ENCODE data around the gene TCTN3.

The TCTN3 gene

GRCh38 chr10:95697429-95697828 is 3.7 kb upstream of the TCTN3 start:
- no peak overlapping the region for H2BK5ac ChIP-seq (ENCODE audit: low read length)
- H3K9ac ChIP-seq (ENCODE audit: low read length), result no peak overlapping the region
- H4K5ac ChIP-seq (ENCODE audit: low read length), result no peak overlapping the region
- no peaks in the 10 kb centered on the region for H3K4me1 ChIP-seq (ENCODE audit: control insufficient read depth, low read depth, low read length)
- no peak overlapping the region for H2BK15ac ChIP-seq (replicated peaks; ENCODE audit: low read depth)
- no peak overlapping the region for H3K56ac ChIP-seq (ENCODE audit: low read length)
- WGBS (ENCODE audit: extremely low coverage, insufficient coverage, low lambda C conversion rate), result no CpG with 5 or more reads among the region's 3 CpGs
- H3K4ac ChIP-seq (ENCODE audit: low read depth, low read length), result no peak overlapping the region
- H3K36me3 ChIP-seq (ENCODE audit: control insufficient read depth, insufficient read depth, low read length), result no peaks in the 10 kb centered on the region
- H3K27ac ChIP-seq (ENCODE audit: low read depth, low read length), result no peak overlapping the region
- H3K18ac ChIP-seq (ENCODE audit: low read length), result no peak overlapping the region
- no peak overlapping the region for H2AK5ac ChIP-seq (ENCODE audit: low read length)
- H3K4me2 ChIP-seq (ENCODE audit: low read length), result no peak overlapping the region
- H3K79me2 ChIP-seq (ENCODE audit: control insufficient read depth, insufficient read depth, low read length), result peaks cover 11% of the 10 kb centered on the region
- peaks cover 10% of the 10 kb centered on the region for H3K79me1 ChIP-seq (ENCODE audit: low read length)
- H3K23ac ChIP-seq (ENCODE audit: low read length), result no peak overlapping the region
- H4K8ac ChIP-seq (ENCODE audit: low read depth, low read length), result no peak overlapping the region
- H3K4me3 ChIP-seq (ENCODE audit: low read length), result no peak overlapping the region
- no peak for DNase-seq
- H2BK120ac ChIP-seq (ENCODE audit: low read depth, low read length), result no peak overlapping the region
- no peaks in the 10 kb centered on the region for H3K27me3 ChIP-seq (ENCODE audit: insufficient read depth, low read length, poor library complexity)

- Histone ChIP-seq H4K5ac (ENCODE audit: low read length) (no peak overlapping the region), H3K23ac (ENCODE audit: low read length) (no peak overlapping the region), H3K4ac (ENCODE audit: low read depth, low read length) (no peak overlapping the region), H2BK15ac (replicated peaks; ENCODE audit: low read depth) (no peak overlapping the region), H2BK120ac (ENCODE audit: low read depth, low read length) (no peak overlapping the region), H3K36me3 (ENCODE audit: control insufficient read depth, insufficient read depth, low read length) (no peaks in the 10 kb centered on the region), H3K56ac (ENCODE audit: low read length) (no peak overlapping the region), H2BK5ac (ENCODE audit: low read length) (no peak overlapping the region), H4K8ac (ENCODE audit: low read depth, low read length) (no peak overlapping the region), H3K4me1 (ENCODE audit: control insufficient read depth, low read depth, low read length) (no peaks in the 10 kb centered on the region), H3K9ac (ENCODE audit: low read length) (no peak overlapping the region), H3K4me2 (ENCODE audit: low read length) (no peak overlapping the region), H3K27me3 (ENCODE audit: insufficient read depth, low read length, poor library complexity) (no peaks in the 10 kb centered on the region), H2AK5ac (ENCODE audit: low read length) (no peak overlapping the region), H3K18ac (ENCODE audit: low read length) (no peak overlapping the region), H3K4me3 (ENCODE audit: low read length) (no peak overlapping the region), H3K79me2 (ENCODE audit: control insufficient read depth, insufficient read depth, low read length) (peaks cover 15% of the 10 kb centered on the region), H3K27ac (ENCODE audit: low read depth, low read length) (no peak overlapping the region), H3K79me1 (ENCODE audit: low read length) (peaks cover 12% of the 10 kb centered on the region)
- WGBS (ENCODE audit: extremely low coverage, insufficient coverage, low lambda C conversion rate), result no CpG with 5 or more reads among the region's 18 CpGs
- DNase-seq, result no peak
These were observed 938 bp upstream of the TCTN3 start for GRCh38 chr10:95694665-95695064.

GRCh38 chr10:95693071-95693667 is 558 bp downstream of the TCTN3 start:
- peak; percentile 29 for DNase-seq
- H3K27ac ChIP-seq (ENCODE audit: low read depth, low read length), result no peak overlapping the region
- WGBS (ENCODE audit: extremely low coverage, insufficient coverage, low lambda C conversion rate), result no CpG with 5 or more reads among the region's 15 CpGs

GRCh38 chr10:95691281-95691680 is 2.4 kb downstream of the TCTN3 start:
- Histone ChIP-seq H3K56ac (ENCODE audit: low read length) (no peak overlapping the region), H3K79me1 (ENCODE audit: low read length) (peaks cover 12% of the 10 kb centered on the region), H3K27me3 (ENCODE audit: insufficient read depth, low read length, poor library complexity) (no peaks in the 10 kb centered on the region), H3K4me2 (ENCODE audit: low read length) (no peak overlapping the region), H2BK5ac (ENCODE audit: low read length) (no peak overlapping the region), H3K36me3 (ENCODE audit: control insufficient read depth, insufficient read depth, low read length) (peaks cover 2% of the 10 kb centered on the region), H3K9ac (ENCODE audit: low read length) (no peak overlapping the region), H2BK120ac (ENCODE audit: low read depth, low read length) (no peak overlapping the region), H3K4me1 (ENCODE audit: control insufficient read depth, low read depth, low read length) (no peaks in the 10 kb centered on the region), H3K4ac (ENCODE audit: low read depth, low read length) (no peak overlapping the region), H3K4me3 (ENCODE audit: low read length) (no peak overlapping the region), H3K23ac (ENCODE audit: low read length) (no peak overlapping the region), H4K5ac (ENCODE audit: low read length) (no peak overlapping the region), H3K27ac (ENCODE audit: low read depth, low read length) (no peak overlapping the region), H3K79me2 (ENCODE audit: control insufficient read depth, insufficient read depth, low read length) (peaks cover 15% of the 10 kb centered on the region), H2AK5ac (ENCODE audit: low read length) (no peak overlapping the region), H2BK15ac (replicated peaks; ENCODE audit: low read depth) (no peak overlapping the region), H4K8ac (ENCODE audit: low read depth, low read length) (no peak overlapping the region), H3K18ac (ENCODE audit: low read length) (no peak overlapping the region)
- no peak for DNase-seq
- no CpG with 5 or more reads among the region's 2 CpGs for WGBS (ENCODE audit: extremely low coverage, insufficient coverage, low lambda C conversion rate)

More at GRCh38 chr10:95693071-95693667, 558 bp downstream of the TCTN3 start:
- Histone ChIP-seq H3K4me3 (ENCODE audit: low read length) (peak overlapping the region; percentile 88), H3K27me3 (ENCODE audit: insufficient read depth, low read length, poor library complexity) (no peaks in the 10 kb centered on the region), H2BK120ac (ENCODE audit: low read depth, low read length) (no peak overlapping the region), H4K5ac (ENCODE audit: low read length) (no peak overlapping the region), H3K4me1 (ENCODE audit: control insufficient read depth, low read depth, low read length) (no peaks in the 10 kb centered on the region), H3K4ac (ENCODE audit: low read depth, low read length) (no peak overlapping the region), H4K8ac (ENCODE audit: low read depth, low read length) (no peak overlapping the region), H3K4me2 (ENCODE audit: low read length) (peak overlapping the region; percentile 75), H3K36me3 (ENCODE audit: control insufficient read depth, insufficient read depth, low read length) (no peaks in the 10 kb centered on the region), H2AK5ac (ENCODE audit: low read length) (no peak overlapping the region), H3K79me2 (ENCODE audit: control insufficient read depth, insufficient read depth, low read length) (peaks cover 15% of the 10 kb centered on the region), H3K56ac (ENCODE audit: low read length) (peak overlapping the region; percentile 93), H3K9ac (ENCODE audit: low read length) (peak overlapping the region; percentile 90), H2BK5ac (ENCODE audit: low read length) (no peak overlapping the region), H3K23ac (ENCODE audit: low read length) (peak overlapping the region; percentile 67), H3K18ac (ENCODE audit: low read length) (no peak overlapping the region), H3K79me1 (ENCODE audit: low read length) (peaks cover 12% of the 10 kb centered on the region), H2BK15ac (replicated peaks; ENCODE audit: low read depth) (no peak overlapping the region)

GRCh38 chr10:95688648-95689047 is 5.1 kb downstream of the TCTN3 start:
- no peak overlapping the region for H3K4ac ChIP-seq (ENCODE audit: low read depth, low read length)
- H2BK5ac ChIP-seq (ENCODE audit: low read length), result no peak overlapping the region
- H4K5ac ChIP-seq (ENCODE audit: low read length), result no peak overlapping the region
- H2BK120ac ChIP-seq (ENCODE audit: low read depth, low read length), result no peak overlapping the region
- peaks cover 12% of the 10 kb centered on the region for H3K79me1 ChIP-seq (ENCODE audit: low read length)
- no CpG with 5 or more reads among the region's 2 CpGs for WGBS (ENCODE audit: extremely low coverage, insufficient coverage, low lambda C conversion rate)
- no peak overlapping the region for H3K4me2 ChIP-seq (ENCODE audit: low read length)
- H3K23ac ChIP-seq (ENCODE audit: low read length), result no peak overlapping the region
- H3K9ac ChIP-seq (ENCODE audit: low read length), result no peak overlapping the region
- no peaks in the 10 kb centered on the region for H3K27me3 ChIP-seq (ENCODE audit: insufficient read depth, low read length, poor library complexity)
- H2BK15ac ChIP-seq (replicated peaks; ENCODE audit: low read depth), result no peak overlapping the region
- H3K18ac ChIP-seq (ENCODE audit: low read length), result no peak overlapping the region
- peak; percentile 5 for DNase-seq
- peaks cover 2% of the 10 kb centered on the region for H3K36me3 ChIP-seq (ENCODE audit: control insufficient read depth, insufficient read depth, low read length)
- peaks cover 15% of the 10 kb centered on the region for H3K79me2 ChIP-seq (ENCODE audit: control insufficient read depth, insufficient read depth, low read length)
- H4K8ac ChIP-seq (ENCODE audit: low read depth, low read length), result no peak overlapping the region
- H3K27ac ChIP-seq (ENCODE audit: low read depth, low read length), result no peak overlapping the region
- no peak overlapping the region for H2AK5ac ChIP-seq (ENCODE audit: low read length)
- H3K56ac ChIP-seq (ENCODE audit: low read length), result no peak overlapping the region
- H3K4me3 ChIP-seq (ENCODE audit: low read length), result no peak overlapping the region
- no peaks in the 10 kb centered on the region for H3K4me1 ChIP-seq (ENCODE audit: control insufficient read depth, low read depth, low read length)

GRCh38 chr10:95683966-95684365 is 9.8 kb downstream of the TCTN3 start:
- no peak overlapping the region for H3K56ac ChIP-seq (ENCODE audit: low read length)

More at GRCh38 chr10:95683966-95684365, 9.8 kb downstream of the TCTN3 start:
- H3K23ac ChIP-seq (ENCODE audit: low read length), result no peak overlapping the region
- H4K5ac ChIP-seq (ENCODE audit: low read length), result no peak overlapping the region
- H3K9ac ChIP-seq (ENCODE audit: low read length), result no peak overlapping the region
- no peak for DNase-seq
- no peak overlapping the region for H3K27ac ChIP-seq (ENCODE audit: low read depth, low read length)
- no peaks in the 10 kb centered on the region for H3K27me3 ChIP-seq (ENCODE audit: insufficient read depth, low read length, poor library complexity)
- no peak overlapping the region for H4K8ac ChIP-seq (ENCODE audit: low read depth, low read length)
- no peak overlapping the region for H2BK5ac ChIP-seq (ENCODE audit: low read length)
- H3K4me2 ChIP-seq (ENCODE audit: low read length), result no peak overlapping the region
- no peak overlapping the region for H3K4me3 ChIP-seq (ENCODE audit: low read length)
- no peak overlapping the region for H2BK120ac ChIP-seq (ENCODE audit: low read depth, low read length)
- H3K79me2 ChIP-seq (ENCODE audit: control insufficient read depth, insufficient read depth, low read length), result no peaks in the 10 kb centered on the region
- no peaks in the 10 kb centered on the region for H3K4me1 ChIP-seq (ENCODE audit: control insufficient read depth, low read depth, low read length)
- no peaks in the 10 kb centered on the region for H3K79me1 ChIP-seq (ENCODE audit: low read length)
- no peak overlapping the region for H3K4ac ChIP-seq (ENCODE audit: low read depth, low read length)
- no peak overlapping the region for H3K18ac ChIP-seq (ENCODE audit: low read length)
- peaks cover 8% of the 10 kb centered on the region for H3K36me3 ChIP-seq (ENCODE audit: control insufficient read depth, insufficient read depth, low read length)
- no peak overlapping the region for H2AK5ac ChIP-seq (ENCODE audit: low read length)
- H2BK15ac ChIP-seq (replicated peaks; ENCODE audit: low read depth), result no peak overlapping the region
